Stimulated activated CD4-positive, alpha-beta T cell treated with anti-CD3 and anti-CD28 coated beads, Interleukin-12 subunit alpha, Interleukin-12 subunit beta, amount 100 ng/mL, for 24 hours (primary cell): Measurements from ENCODE around the gene THBS1.

Source experiments
- DNase-seq, 2 experiments: peaks; one replicate each; pipeline ENCODE4 v3.0.0-alpha.2; 2020; ENCODE audit warnings: low read depth in 2 of 2

THBS1 gene

DNA sequence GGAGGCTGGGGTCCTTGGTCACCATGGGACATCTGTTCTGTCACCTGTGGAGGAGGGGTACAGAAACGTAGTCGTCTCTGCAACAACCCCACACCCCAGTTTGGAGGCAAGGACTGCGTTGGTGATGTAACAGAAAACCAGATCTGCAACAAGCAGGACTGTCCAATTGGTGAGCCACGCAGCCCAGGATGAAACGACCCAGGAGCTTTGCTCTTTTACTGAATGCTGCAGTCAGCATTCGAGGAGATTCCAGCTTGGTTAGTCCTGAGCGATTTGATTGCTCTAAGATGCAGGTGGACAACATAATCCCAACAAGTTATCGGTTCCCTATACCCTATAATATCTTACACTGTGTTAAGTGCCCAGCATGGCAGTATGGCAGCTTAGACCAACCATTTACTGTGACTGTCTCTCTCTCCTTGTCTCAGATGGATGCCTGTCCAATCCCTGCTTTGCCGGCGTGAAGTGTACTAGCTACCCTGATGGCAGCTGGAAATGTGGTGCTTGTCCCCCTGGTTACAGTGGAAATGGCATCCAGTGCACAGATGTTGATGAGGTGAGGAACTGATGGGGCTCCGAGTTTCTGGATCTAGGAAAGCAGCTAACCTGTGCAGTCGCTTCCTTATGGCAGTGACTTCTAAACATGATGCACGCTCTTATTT, 7.8 kb downstream of the THBS1 start:
- DNase-seq, result no peak

DNA sequence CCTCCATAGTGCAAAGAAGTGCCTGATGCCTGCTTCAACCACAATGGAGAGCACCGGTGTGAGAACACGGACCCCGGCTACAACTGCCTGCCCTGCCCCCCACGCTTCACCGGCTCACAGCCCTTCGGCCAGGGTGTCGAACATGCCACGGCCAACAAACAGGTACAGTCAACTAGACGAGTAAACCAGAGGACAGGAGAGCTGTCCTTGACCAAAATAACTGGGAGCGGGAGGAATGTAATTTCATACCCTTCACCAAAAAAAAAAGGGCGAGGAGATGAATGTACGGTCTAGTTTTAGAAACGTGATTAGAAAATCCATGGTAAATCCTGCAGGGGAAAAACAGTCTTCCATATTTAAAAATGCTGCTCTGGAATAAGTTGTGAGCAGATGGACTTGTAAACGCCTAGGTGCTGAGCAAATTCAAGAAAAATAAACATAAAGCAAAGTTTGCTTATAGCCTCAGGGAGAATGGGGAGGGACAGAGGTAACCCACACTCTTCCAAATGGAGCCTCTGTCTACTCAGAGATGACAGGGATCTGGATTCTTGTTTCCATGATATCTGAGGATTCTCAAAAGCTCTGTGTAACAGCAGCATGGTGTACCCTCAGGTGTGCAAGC, 8.4 kb downstream of the THBS1 start:
- DNase-seq, result no peak

- no peak for DNase-seq
Observed at GRCh38 chr15:39589815-39590644, 9.2 kb downstream of the THBS1 start.

GRCh38 chr15:39591141-39591895, 10.4 kb downstream of the THBS1 start:
- DNase-seq, result no peak

- no peak for DNase-seq
Observed at GRCh38 chr15:39591896-39592315, 11.0 kb downstream of the THBS1 start.

DNA sequence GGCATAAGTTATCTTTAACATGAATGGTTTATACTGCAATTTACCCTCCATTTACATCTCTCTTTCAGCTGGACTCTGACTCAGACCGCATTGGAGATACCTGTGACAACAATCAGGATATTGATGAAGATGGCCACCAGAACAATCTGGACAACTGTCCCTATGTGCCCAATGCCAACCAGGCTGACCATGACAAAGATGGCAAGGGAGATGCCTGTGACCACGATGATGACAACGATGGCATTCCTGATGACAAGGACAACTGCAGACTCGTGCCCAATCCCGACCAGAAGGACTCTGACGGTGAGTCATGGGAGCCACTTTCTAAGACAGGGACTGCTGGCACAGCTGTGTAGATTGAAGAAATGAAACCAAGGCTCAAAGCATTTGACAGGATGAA, 11.6 kb downstream of the THBS1 start:
- no peak for DNase-seq

DNA sequence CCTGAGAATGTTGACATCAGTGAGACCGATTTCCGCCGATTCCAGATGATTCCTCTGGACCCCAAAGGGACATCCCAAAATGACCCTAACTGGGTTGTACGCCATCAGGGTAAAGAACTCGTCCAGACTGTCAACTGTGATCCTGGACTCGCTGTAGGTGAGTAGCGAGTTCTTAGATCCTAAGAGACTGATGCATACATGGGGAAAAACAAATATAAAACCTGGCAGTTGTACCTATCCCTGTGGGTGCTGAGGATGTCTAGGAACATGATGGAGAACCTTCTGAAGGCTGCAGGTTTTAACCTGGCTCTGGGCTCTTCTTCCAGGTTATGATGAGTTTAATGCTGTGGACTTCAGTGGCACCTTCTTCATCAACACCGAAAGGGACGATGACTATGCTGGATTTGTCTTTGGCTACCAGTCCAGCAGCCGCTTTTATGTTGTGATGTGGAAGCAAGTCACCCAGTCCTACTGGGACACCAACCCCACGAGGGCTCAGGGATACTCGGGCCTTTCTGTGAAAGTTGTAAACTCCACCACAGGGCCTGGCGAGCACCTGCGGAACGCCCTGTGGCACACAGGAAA, 12.3 kb downstream of the THBS1 start:
- no peak for DNase-seq

DNA sequence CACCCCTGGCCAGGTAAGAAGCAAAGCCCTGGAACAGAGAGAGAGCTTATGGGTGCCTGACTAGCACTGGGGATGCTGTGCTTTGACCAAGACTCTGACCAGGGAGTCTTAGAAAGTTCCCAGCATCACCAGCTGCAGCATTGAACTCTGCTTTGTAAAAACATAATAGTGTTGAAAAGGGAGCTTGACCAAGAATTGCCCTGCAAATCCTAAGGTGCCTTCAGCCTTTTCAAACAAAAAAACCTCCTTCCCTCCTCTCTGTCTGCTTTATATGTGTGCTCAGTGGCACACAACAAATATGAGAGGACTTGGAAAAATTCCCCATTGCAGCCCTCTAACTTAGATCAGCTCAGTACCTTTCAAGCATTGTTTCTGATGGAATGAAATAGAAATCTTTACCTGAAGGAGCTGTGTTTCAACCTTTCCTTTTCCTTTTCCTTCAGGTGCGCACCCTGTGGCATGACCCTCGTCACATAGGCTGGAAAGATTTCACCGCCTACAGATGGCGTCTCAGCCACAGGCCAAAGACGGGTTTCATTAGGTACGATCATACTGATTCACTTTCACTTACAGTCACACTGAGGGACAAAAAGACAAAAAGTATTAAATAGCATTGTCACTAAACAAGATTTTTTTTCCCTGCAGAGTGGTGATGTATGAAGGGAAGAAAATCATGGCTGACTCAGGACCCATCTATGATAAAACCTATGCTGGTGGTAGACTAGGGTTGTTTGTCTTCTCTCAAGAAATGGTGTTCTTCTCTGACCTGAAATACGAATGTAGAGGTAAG, 13.0 kb downstream of the THBS1 start:
- DNase-seq, result no peak

DNA sequence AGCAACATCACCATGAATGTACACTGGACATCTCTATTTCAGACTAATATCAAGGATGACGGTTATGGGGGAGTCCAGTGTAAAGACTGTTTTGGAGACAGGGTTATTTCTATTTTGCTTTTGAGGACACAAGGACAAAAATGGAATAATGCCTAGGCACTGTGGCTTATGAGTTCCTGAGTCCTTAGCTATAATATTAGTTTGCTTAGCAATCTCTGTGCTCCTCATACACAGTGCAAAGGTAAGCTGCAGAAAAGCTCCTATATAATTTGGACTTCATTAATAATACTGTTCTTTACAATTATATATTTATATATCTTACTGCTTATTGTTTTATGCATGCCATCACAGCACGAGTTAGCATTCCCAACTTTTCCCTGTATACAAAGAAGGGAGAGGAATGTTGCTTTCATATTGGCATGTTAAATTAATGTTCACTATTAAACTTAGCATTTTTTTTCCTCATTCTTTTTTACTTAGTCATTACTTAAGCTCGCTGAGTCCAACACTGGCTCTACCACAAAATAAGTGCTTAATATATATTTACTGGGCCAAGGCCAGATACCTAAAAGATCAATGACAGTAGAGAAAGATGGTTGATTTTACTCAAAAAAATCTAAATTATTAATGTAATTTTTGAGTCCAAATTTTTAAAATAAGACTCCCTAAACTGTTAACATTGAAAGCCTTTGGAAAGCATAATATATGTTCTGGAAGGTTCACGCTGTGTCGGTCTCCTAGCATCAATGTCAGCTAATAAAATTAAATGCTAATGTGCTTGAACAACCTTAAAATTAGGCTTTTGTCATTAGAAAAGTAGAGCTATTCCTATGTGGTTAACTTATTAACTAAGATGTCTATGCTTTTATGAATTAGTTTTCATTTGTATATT, 13.8 kb downstream of the THBS1 start:
- DNase-seq, result no peak

DNA sequence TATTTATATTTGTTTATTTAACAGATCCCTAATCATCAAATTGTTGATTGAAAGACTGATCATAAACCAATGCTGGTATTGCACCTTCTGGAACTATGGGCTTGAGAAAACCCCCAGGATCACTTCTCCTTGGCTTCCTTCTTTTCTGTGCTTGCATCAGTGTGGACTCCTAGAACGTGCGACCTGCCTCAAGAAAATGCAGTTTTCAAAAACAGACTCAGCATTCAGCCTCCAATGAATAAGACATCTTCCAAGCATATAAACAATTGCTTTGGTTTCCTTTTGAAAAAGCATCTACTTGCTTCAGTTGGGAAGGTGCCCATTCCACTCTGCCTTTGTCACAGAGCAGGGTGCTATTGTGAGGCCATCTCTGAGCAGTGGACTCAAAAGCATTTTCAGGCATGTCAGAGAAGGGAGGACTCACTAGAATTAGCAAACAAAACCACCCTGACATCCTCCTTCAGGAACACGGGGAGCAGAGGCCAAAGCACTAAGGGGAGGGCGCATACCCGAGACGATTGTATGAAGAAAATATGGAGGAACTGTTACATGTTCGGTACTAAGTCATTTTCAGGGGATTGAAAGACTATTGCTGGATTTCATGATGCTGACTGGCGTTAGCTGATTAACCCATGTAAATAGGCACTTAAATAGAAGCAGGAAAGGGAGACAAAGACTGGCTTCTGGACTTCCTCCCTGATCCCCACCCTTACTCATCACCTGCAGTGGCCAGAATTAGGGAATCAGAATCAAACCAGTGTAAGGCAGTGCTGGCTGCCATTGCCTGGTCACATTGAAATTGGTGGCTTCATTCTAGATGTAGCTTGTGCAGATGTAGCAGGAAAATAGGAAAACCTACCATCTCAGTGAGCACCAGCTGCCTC, 14.7 kb downstream of the THBS1 start:
- no peak for DNase-seq

DNA sequence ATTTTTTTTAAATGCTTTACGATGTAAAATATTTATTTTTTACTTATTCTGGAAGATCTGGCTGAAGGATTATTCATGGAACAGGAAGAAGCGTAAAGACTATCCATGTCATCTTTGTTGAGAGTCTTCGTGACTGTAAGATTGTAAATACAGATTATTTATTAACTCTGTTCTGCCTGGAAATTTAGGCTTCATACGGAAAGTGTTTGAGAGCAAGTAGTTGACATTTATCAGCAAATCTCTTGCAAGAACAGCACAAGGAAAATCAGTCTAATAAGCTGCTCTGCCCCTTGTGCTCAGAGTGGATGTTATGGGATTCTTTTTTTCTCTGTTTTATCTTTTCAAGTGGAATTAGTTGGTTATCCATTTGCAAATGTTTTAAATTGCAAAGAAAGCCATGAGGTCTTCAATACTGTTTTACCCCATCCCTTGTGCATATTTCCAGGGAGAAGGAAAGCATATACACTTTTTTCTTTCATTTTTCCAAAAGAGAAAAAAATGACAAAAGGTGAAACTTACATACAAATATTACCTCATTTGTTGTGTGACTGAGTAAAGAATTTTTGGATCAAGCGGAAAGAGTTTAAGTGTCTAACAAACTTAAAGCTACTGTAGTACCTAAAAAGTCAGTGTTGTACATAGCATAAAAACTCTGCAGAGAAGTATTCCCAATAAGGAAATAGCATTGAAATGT, 15.6 kb downstream of the THBS1 start:
- DNase-seq, result no peak

GRCh38 chr15:39597336-39597735, 16.5 kb downstream of the THBS1 start:
- DNase-seq, result no peak

GRCh38 chr15:39597751-39598185, 16.9 kb downstream of the THBS1 start:
- no peak for DNase-seq

GRCh38 chr15:39598186-39598850, 17.4 kb downstream of the THBS1 start:
- DNase-seq, result no peak

DNA sequence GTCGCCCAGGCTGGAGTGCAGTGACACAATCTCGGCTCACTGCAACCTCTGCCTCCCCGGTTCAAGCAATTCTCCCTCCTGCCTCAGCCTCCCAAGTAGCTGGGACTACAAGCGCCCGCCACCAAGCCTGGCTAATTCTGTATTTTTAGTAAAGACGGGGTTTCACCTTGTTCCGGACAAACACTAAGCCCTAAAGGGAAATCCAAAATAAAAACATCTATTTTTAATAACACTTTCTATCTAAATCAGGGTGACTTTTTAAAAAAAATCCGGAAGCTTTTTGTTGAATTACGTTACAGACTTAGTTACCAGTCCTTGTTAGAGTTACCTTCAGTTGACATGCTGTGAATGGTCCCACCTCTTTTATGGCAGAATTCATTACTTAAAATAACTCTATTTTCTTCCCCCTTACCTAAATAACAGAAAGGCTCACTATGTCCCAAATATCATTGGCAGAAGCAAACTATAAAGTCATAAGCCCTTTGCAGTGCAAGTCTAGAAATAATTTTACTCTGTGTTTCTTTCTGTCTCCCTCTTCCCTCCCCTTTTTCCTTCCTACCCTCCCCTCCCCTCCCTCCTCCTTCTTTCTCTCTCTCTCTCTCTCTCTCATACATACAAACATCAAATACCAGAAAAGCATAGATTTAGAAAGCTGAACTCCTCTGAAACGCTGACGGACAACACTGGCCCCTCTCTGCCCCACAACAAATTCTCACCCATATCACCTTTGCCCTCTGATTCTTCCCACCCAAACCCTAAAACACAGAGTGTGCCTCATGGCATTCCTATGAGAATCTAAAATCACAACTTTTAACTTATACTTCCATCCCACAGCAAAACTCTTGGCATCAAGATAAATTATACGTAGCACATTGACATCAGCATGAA, 18.3 kb downstream of the THBS1 start:
- no peak for DNase-seq

DNA sequence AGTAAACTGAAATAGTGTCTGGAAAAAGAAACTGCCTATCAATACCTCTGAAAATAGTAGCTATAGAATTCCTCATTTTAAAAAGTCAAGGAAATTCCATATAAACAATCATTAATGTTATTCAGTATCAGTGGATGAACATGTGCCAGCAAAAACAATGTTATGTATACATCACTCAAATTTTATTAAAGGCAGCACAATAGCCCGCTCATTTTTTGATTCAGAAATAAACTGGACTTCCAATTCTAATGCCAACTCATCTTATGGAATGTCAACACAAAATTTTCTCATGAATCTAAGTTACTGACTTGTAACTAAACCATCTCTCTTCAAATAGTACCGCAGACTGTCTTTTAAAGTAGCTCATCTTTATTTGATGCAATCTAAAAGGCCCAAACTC, 19.0 kb downstream of the THBS1 start:
- no peak for DNase-seq

GRCh38 chr15:39602143-39602542, 21.3 kb downstream of the THBS1 start:
- no peak for DNase-seq
